CD4-positive, alpha-beta T cell (primary cell): ENCODE data around the gene NCAPG2. TPM values are rescaled to one million over a fixed set of nuclear protein-coding genes. Genes with fewer than 3 reads are reported as not detected.

ENCODE experiments used
- ATAC-seq: fragments of 200-7000 bp; cut with Tn5 transposase; one replicate; pipeline ENCODE4 v1.10.0; 2022; ENCODE audit warnings: mild to moderate bottlenecking; ENCODE audit not compliant: poor library complexity
- CTCF ChIA-PET: fragments of 350-600 bp; sonication (Branson Sonifier 250); formaldehyde crosslinking; loops from one replicate; lab custom pipeline; 2021; ENCODE audit warnings: antibody characterized with exemption, inconsistent platforms; lab: Charles Lee
- POLR2A ChIA-PET: fragments of 350-600 bp; sonication (Branson Sonifier 250); formaldehyde crosslinking; loops from one replicate; lab custom pipeline; 2021; ENCODE audit warnings: antibody characterized with exemption, inconsistent platforms; lab: Charles Lee
- DNase-seq, 14 experiments: peaks; one replicate each; pipeline ENCODE4 v3.0.0-alpha.2; 2013 to 2020; ENCODE audit warnings: mixed read lengths in 2 of 14
- H3K27ac ChIP-seq, 2 donors: one replicate each; pipeline versions ENCODE4 v1.5.1 to v1.7.0; 2013; ENCODE audit warnings: low read length in 2 of 2, low read depth in 1 of 2, mild to moderate bottlenecking in 1 of 2
- H3K27me3 ChIP-seq, 2 experiments: 1 replicate in 1 of 2; 2 replicates in 1 of 2; pipeline versions ENCODE4 v1.6.1 to v1.7.0; 2013; ENCODE audit warnings: low read length in 2 of 2, control low read depth in 1 of 2, mild to moderate bottlenecking in 1 of 2, moderate library complexity in 1 of 2; ENCODE audit not compliant: insufficient read depth in 2 of 2, control insufficient read depth in 1 of 2
- H3K36me3 ChIP-seq: one replicate; pipeline ENCODE4 v1.6.1; 2013; ENCODE audit warnings: low read length, control low read depth; ENCODE audit not compliant: insufficient read depth
- H3K4me1 ChIP-seq: one replicate; pipeline ENCODE4 v1.6.1; 2013; ENCODE audit warnings: low read length, control low read depth; ENCODE audit not compliant: insufficient read depth
- H3K4me3 ChIP-seq: one replicate; pipeline ENCODE4 v1.5.1; 2013; ENCODE audit warnings: mild to moderate bottlenecking, low read length, moderate library complexity
- H3K9me3 ChIP-seq, 2 experiments: 1 replicate in 1 of 2; 2 replicates in 1 of 2; pipeline versions ENCODE4 v1.6.1 to v1.7.0; 2013; ENCODE audit warnings: low read length in 2 of 2, mild to moderate bottlenecking in 2 of 2, control low read depth in 1 of 2, moderate library complexity in 1 of 2; ENCODE audit not compliant: control insufficient read depth in 1 of 2, insufficient read depth in 1 of 2
- H3K27ac Mint-ChIP-seq: one replicate; pipeline ENCODE4 v1.8.0; 2020; ENCODE audit warnings: mixed read lengths
- H3K27me3 Mint-ChIP-seq: one replicate; pipeline ENCODE4 v1.8.0; 2021; ENCODE audit warnings: mixed read lengths
- H3K36me3 Mint-ChIP-seq: one replicate; pipeline ENCODE4 v1.8.0; 2021; ENCODE audit warnings: low read depth, mixed read lengths
- H3K4me1 Mint-ChIP-seq: one replicate; pipeline ENCODE4 v1.8.0; 2021; ENCODE audit warnings: low read depth, mixed read lengths
- H3K4me3 Mint-ChIP-seq: one replicate; pipeline ENCODE4 v1.8.0; 2020; ENCODE audit warnings: mild to moderate bottlenecking, mixed read lengths
- H3K9me3 Mint-ChIP-seq: one replicate; pipeline ENCODE4 v1.8.0; 2020; ENCODE audit warnings: mixed read lengths
- CTCF ChIP-seq: fragments of 200-600 bp; IDR thresholded peaks from one replicate; pipeline ENCODE4 v1.8.0; 2022; ENCODE audit warnings: antibody characterized with exemption, mild to moderate bottlenecking
- intact Hi-C, 2 experiments: fragments of 100-400 bp; cut with DNase I in 1 of 2; cut with micrococcal nuclease in 1 of 2; formaldehyde crosslinking; loops; one replicate each; pipeline versions ENCODE4 v1.15.1 to v1.9.0; 2023 to 2025; cut with DNase I, micrococcal nuclease
- total RNA-seq, 174 experiments: library from RNA in 2 of 174; stranded (reverse) in 2 of 174; gene quantifications; one replicate each; pipeline ENCODE4 v1.2.3 and lab custom pipeline; 2021 to 2026

NCAPG2 gene
- total RNA-seq, 2 experiments from 2014 or later, result 9.9 to 11.8 TPM

GRCh38 chr7:158735935-158736334 lies 31.3 kb upstream of the NCAPG2 start:
- H3K27ac Mint-ChIP-seq, result no peak overlapping the region
- TF ChIP-seq CTCF, result no peak
- Histone ChIP-seq H3K9me3 (no peaks in the 10 kb centered on the region), H3K27ac (no peak overlapping the region), H3K27me3 (no peaks in the 10 kb centered on the region), H3K36me3 (peaks cover 86% of the 10 kb centered on the region), H3K4me1 (no peaks in the 10 kb centered on the region), H3K4me3 (no peak overlapping the region)
- POLR2A ChIA-PET, result no interaction called here
- intact Hi-C loops, result no loop called here
- H3K9me3 Mint-ChIP-seq, result no peaks in the 10 kb centered on the region
- H3K27me3 Mint-ChIP-seq, result no peaks in the 10 kb centered on the region
- peaks cover under 1% of the 10 kb centered on the region for H3K4me1 Mint-ChIP-seq
- ATAC-seq (no peak), DNase-seq (no peak)
- no peak overlapping the region for H3K4me3 Mint-ChIP-seq
- peaks cover 93% of the 10 kb centered on the region for H3K36me3 Mint-ChIP-seq
- CTCF ChIA-PET, result no interaction called here

GRCh38 chr7:158734861-158735260 lies 30.3 kb upstream of the NCAPG2 start:
- Histone ChIP-seq H3K27ac (no peak overlapping the region), H3K4me1 (no peaks in the 10 kb centered on the region), H3K27me3 (no peaks in the 10 kb centered on the region), H3K9me3 (no peaks in the 10 kb centered on the region), H3K4me3 (no peak overlapping the region), H3K36me3 (peaks cover 84% of the 10 kb centered on the region)
- no peak for TF ChIP-seq CTCF
- Mint-ChIP-seq H3K27me3 (no peaks in the 10 kb centered on the region), H3K4me1 (peaks cover 11% of the 10 kb centered on the region), H3K9me3 (no peaks in the 10 kb centered on the region), H3K36me3 (peaks cover 93% of the 10 kb centered on the region), H3K4me3 (no peak overlapping the region), H3K27ac (no peak overlapping the region)
- ChIA-PET CTCF (interaction anchor here (1.5 kb wide), 1 partner anchor 8 kb away, joined by 6 read pairs; no protein-coding TSS in a partner anchor), POLR2A (interaction anchor here (0.6 kb wide), 1 partner anchor 9 kb away, joined by 3 read pairs; no protein-coding TSS in a partner anchor)
- intact Hi-C loops, result no loop called here
- peak in 1 of 14 experiments; percentile 54 for DNase-seq
- ATAC-seq, result no peak

GRCh38 chr7:158733775-158734494 lies 29.3 kb upstream of the NCAPG2 start:
- peaks cover 88% of the 10 kb centered on the region for H3K36me3 Mint-ChIP-seq
- intact Hi-C loops, result no loop called here

More at GRCh38 chr7:158733775-158734494, 29.3 kb upstream of the NCAPG2 start:
- Mint-ChIP-seq H3K4me1 (peaks cover 13% of the 10 kb centered on the region), H3K9me3 (no peaks in the 10 kb centered on the region), H3K4me3 (no peak overlapping the region), H3K27ac (no peak overlapping the region), H3K27me3 (no peaks in the 10 kb centered on the region)
- POLR2A ChIA-PET, result interaction anchor here (0.6 kb wide), 1 partner anchor 8 kb away, joined by 3 read pairs; no protein-coding TSS in a partner anchor
- CTCF ChIA-PET, result interaction anchor here (1.5 kb wide), 1 partner anchor 9 kb away, joined by 6 read pairs; no protein-coding TSS in a partner anchor
- Histone ChIP-seq H3K27ac (no peak overlapping the region), H3K4me1 (no peaks in the 10 kb centered on the region), H3K36me3 (peaks cover 78% of the 10 kb centered on the region), H3K9me3 (no peaks in the 10 kb centered on the region), H3K27me3 (no peaks in the 10 kb centered on the region), H3K4me3 (no peak overlapping the region)
- ATAC-seq (no peak), DNase-seq (peak in 1 of 14 experiments; percentile 15)
- TF ChIP-seq CTCF, result no peak
